Measurements from ENCODE around the gene P2RX4. TPM values are rescaled to one million over a fixed set of nuclear protein-coding genes. Genes with fewer than 3 reads are reported as not detected.
A peak's percentile ranks its signal among the peaks of the same experiment; 100 is the strongest.
"Not testable (repeated sequence)": the region's sequence is repeated elsewhere in the genome, so short reads cannot be mapped to it uniquely, and the experiment has no call there.

Gene P2RX4
- total and polyA plus RNA-seq, 2 of the 13 experiments (the other 11 are each of a cell fraction or from before 2014, with no cell fraction given): 13.8 to 30.8 TPM

GRCh38 chr12:121229826-121230537 is 20.1 kb downstream of the P2RX4 start (continued):
- TF ChIP-seq RXRB (CRISPR knock-in tag; IDR thresholded peaks at IDR 0.05; ENCODE audit: borderline replicate concordance) (peak; percentile 36; the same call in 1 of the 2 replicates), FOSL2 (CRISPR knock-in tag; IDR thresholded peaks at IDR 0.05) (peak; percentile 45), XRCC5 (optimal IDR thresholded peaks at IDR 0.05; ENCODE audit: low read length) (peak; percentile 75), ZNF614 (CRISPR knock-in tag; IDR thresholded peaks at IDR 0.05; ENCODE audit: borderline replicate concordance) (0 out of 2 replicates have a peak, but pooled peaks have one; percentile 26), ATF7 (IDR thresholded peaks at IDR 0.05) (peak; percentile 21; the same call in 1 of the 2 replicates), SALL1 (CRISPR knock-in tag; IDR thresholded peaks at IDR 0.05) (peak; percentile 22; the same call in 1 of the 2 replicates), KDM2A (CRISPR knock-in tag; IDR thresholded peaks at IDR 0.05; ENCODE audit: borderline replicate concordance, low read depth) (peak; percentile 75; the same call in 1 of the 2 replicates), SOX6 (CRISPR knock-in tag; IDR thresholded peaks at IDR 0.05) (peak; percentile 25; the same call in 1 of the 2 replicates), ZNF605 (CRISPR knock-in tag; IDR thresholded peaks at IDR 0.05) (peak; percentile 55; the same call in 1 of the 2 replicates), ZNF574 (CRISPR knock-in tag; IDR thresholded peaks at IDR 0.05) (0 out of 2 replicates have a peak, but pooled peaks have one; percentile 22), ZBTB7B (CRISPR knock-in tag; IDR thresholded peaks at IDR 0.05) (0 out of 2 replicates have a peak, but pooled peaks have one; percentile 39), SAP130 (CRISPR knock-in tag; IDR thresholded peaks at IDR 0.05; ENCODE audit: low read depth) (0 out of 2 replicates have a peak, but pooled peaks have one; percentile 34), SMAD3 (CRISPR knock-in tag; IDR thresholded peaks at IDR 0.05) (0 out of 2 replicates have a peak, but pooled peaks have one; percentile 28), ZNF441 (CRISPR knock-in tag; IDR thresholded peaks at IDR 0.05; ENCODE audit: borderline replicate concordance) (peak; percentile 70; the same call in 1 of the 2 replicates), IRF2 (CRISPR knock-in tag; IDR thresholded peaks at IDR 0.05) (0 out of 2 replicates have a peak, but pooled peaks have one; percentile 21), ZNF724P (CRISPR knock-in tag; IDR thresholded peaks at IDR 0.05; ENCODE audit: borderline replicate concordance) (peak; percentile 56; the same call in 1 of the 2 replicates), ARNT2 (CRISPR knock-in tag; IDR thresholded peaks at IDR 0.05; ENCODE audit: low read depth) (0 out of 2 replicates have a peak, but pooled peaks have one; percentile 45)
- not testable (repeated sequence) for TF ChIP-seq ATF7 (CRISPR knock-in tag; IDR thresholded peaks at IDR 0.05); SOX6 (IDR thresholded peaks at IDR 0.05)
- TF ChIP-seq, protein P1, sequence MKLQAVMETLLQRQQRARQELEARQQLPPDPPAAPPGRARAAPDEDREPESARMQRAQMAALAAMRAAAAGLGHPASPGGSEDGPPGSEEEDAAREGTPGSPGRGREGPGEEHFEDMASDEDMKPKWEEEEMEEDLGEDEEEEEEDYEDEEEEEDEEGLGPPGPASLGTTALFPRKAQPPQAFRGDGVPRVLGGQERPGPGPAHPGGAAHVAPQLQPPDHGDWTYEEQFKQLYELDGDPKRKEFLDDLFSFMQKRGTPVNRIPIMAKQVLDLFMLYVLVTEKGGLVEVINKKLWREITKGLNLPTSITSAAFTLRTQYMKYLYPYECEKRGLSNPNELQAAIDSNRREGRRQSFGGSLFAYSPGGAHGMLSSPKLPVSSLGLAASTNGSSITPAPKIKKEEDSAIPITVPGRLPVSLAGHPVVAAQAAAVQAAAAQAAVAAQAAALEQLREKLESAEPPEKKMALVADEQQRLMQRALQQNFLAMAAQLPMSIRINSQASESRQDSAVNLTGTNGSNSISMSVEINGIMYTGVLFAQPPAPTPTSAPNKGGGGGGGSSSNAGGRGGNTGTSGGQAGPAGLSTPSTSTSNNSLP (IDR thresholded peaks at IDR 0.05; ENCODE audit: low read depth, low read length): 0 out of 2 replicates have a peak, but pooled peaks have one; percentile 28
- TF ChIP-seq, protein P2, sequence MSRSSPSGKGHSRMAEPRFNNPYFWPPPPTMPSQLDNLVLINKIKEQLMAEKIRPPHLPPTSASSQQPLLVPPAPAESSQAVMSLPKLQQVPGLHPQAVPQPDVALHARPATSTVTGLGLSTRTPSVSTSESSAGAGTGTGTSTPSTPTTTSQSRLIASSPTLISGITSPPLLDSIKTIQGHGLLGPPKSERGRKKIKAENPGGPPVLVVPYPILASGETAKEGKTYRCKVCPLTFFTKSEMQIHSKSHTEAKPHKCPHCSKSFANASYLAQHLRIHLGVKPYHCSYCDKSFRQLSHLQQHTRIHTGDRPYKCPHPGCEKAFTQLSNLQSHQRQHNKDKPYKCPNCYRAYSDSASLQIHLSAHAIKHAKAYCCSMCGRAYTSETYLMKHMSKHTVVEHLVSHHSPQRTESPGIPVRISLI (CRISPR knock-in tag; IDR thresholded peaks at IDR 0.05; ENCODE audit: borderline replicate concordance): peak; percentile 85; the same call in 1 of the 2 replicates
- TF ChIP-seq, protein P3, sequence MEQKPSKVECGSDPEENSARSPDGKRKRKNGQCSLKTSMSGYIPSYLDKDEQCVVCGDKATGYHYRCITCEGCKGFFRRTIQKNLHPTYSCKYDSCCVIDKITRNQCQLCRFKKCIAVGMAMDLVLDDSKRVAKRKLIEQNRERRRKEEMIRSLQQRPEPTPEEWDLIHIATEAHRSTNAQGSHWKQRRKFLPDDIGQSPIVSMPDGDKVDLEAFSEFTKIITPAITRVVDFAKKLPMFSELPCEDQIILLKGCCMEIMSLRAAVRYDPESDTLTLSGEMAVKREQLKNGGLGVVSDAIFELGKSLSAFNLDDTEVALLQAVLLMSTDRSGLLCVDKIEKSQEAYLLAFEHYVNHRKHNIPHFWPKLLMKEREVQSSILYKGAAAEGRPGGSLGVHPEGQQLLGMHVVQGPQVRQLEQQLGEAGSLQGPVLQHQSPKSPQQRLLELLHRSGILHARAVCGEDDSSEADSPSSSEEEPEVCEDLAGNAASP (CRISPR knock-in tag; IDR thresholded peaks at IDR 0.05; ENCODE audit: borderline replicate concordance): 0 out of 2 replicates have a peak, but pooled peaks have one; percentile 12
